ENCODE measurements around the gene FOXP1.

The FOXP1 gene

GRCh38 chr3:71566776-71567175 lies 16.8 kb downstream of the FOXP1 start:
- no peak for DNase-seq (ENCODE audit: low read depth)
- no peak overlapping the region for H3K4me3 ChIP-seq (ENCODE audit: low read depth, low read length)
- no peak for TF ChIP-seq CTCF (IDR thresholded peaks at IDR 0.05; ENCODE audit: low read depth, low read length, missing control alignments)

DNA sequence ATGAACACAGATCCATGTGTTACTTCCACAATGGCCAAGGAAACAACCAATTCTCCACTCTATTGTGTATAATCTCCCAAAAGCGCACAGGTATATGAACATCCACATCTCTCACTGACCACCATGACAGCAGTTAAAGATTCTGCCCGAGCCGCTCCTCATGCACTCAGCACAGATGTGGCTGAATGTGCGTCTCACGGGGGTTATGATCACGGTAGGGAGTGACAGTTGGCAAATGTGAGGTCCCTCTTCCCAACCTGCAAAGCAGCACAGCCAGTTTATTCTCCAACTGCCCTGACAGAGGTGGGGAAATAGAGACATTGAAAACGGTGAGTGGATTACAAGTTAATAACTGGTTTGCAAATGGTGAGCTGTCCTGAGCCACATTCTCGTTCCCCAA lies 17.6 kb downstream of the FOXP1 start:
- no peak for TF ChIP-seq CTCF (IDR thresholded peaks at IDR 0.05; ENCODE audit: low read depth, low read length, missing control alignments)
- H3K4me3 ChIP-seq (ENCODE audit: low read depth, low read length), result no peak overlapping the region
- no peak for DNase-seq (ENCODE audit: low read depth)

DNA sequence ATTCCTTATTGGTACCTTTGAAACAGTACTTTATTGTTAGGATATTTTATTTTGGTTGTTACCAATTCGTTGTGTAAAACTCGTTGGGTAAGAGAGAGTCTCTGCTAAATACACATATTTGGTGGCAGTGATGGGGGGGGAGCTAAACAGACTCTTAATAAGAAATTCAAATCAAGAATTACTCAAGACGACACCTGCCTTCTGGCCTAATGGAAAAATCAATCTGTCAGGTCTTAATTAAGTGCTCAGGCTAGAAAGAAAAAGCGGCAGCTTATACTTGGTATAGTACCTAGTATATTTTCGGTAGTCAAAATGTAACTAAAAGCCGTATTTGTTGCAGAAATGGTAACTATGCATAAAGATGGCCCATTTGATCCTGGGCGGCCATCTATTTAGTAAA lies 18.2 kb downstream of the FOXP1 start:
- TF ChIP-seq CTCF (IDR thresholded peaks at IDR 0.05; ENCODE audit: low read depth, low read length, missing control alignments), result no peak
- H3K4me3 ChIP-seq (ENCODE audit: low read depth, low read length), result no peak overlapping the region
- no peak for DNase-seq (ENCODE audit: low read depth)

DNA sequence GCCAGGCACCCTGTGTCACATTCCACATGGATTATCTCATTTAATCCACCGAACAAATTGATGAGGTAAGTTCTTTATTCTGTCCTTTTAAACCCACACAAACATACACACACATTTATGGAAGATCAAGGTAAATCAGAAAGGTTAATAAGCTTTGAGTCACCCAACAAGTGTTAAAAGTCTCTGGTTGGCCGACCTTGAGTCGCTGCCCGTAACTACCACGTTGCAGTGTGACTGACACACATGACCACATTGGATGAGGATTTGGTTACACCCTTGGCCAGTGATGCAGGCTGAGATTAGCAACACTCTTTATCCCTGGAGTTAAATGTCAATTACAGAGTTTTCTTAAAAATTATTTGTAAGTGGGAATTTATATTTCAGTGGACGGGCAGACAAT lies 19.2 kb downstream of the FOXP1 start:
- DNase-seq (ENCODE audit: low read depth), result no peak
- TF ChIP-seq CTCF (IDR thresholded peaks at IDR 0.05; ENCODE audit: low read depth, low read length, missing control alignments), result no peak
- no peak overlapping the region for H3K4me3 ChIP-seq (ENCODE audit: low read depth, low read length)

- no peak for TF ChIP-seq CTCF (IDR thresholded peaks at IDR 0.05; ENCODE audit: low read depth, low read length, missing control alignments)
- no peak overlapping the region for H3K4me3 ChIP-seq (ENCODE audit: low read depth, low read length)
- DNase-seq (ENCODE audit: low read depth), result peak; percentile 53
Observed at GRCh38 chr3:71563827-71564226, 19.7 kb downstream of the FOXP1 start.

DNA sequence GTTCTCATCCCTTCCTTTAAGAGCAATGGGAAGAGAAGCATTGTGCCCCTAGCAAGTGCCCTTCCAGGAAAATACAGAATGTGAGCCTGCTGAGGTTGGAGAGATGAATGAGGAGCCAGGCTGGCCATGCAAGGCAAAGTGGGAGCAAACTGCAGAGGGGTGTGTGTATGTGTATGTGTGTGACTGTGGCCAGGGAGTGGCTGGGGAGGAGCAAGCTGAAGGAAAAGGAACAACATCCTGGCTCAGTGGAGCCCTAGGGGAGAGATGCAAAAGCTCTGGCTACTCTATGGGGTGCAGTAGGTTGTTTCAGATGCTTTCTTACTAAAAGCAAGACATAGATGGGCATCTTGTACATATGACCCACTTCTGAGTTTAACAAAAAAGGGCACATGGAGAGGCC lies 20.6 kb downstream of the FOXP1 start:
- H3K4me3 ChIP-seq (ENCODE audit: low read depth, low read length), result no peak overlapping the region
- TF ChIP-seq CTCF (IDR thresholded peaks at IDR 0.05; ENCODE audit: low read depth, low read length, missing control alignments), result no peak
- DNase-seq (ENCODE audit: low read depth), result no peak

DNA sequence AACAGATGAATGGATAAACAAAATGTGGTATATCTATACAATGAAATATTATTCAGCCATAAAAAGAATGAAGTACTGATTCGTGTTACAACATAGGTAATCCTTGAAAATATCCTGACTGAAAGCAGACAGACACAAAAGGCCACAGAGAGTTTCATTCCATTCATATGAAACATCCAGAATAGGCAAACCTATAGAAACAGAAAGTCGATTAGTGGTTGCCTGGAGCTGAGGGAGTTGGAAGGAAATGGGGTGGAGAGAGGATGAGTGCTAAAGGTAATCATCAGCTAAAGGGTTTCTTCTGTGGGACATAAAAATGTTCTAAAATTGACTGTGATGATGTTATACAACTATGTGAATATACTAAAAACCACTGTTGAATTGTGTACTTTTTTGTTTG lies 22.9 kb downstream of the FOXP1 start:
- no peak for DNase-seq (ENCODE audit: low read depth)
- no peak for TF ChIP-seq CTCF (IDR thresholded peaks at IDR 0.05; ENCODE audit: low read depth, low read length, missing control alignments)

More for the DNA sequence above, 22.9 kb downstream of the FOXP1 start:
- H3K4me3 ChIP-seq (ENCODE audit: low read depth, low read length), result no peak overlapping the region

All from GM12864 (cell line).